Esophagus muscularis mucosa (tissue), 4 donors: ENCODE measurements around the gene TXNIP. TPM values are rescaled to one million over a fixed set of nuclear protein-coding genes. Genes with fewer than 3 reads are reported as not detected.

Experiments
- DNase-seq: peaks from one replicate; pipeline ENCODE4 v3.0.0-alpha.2; 2017; ENCODE audit errors: extremely low spot score
- H3K27ac ChIP-seq, 4 donors: fragments of 200-600 bp; sonication (generic); replicated peaks in 1 of 4; 1 replicate in 3 of 4; 2 replicates in 1 of 4; pipeline ENCODE4 v1.5.1; 2016 to 2019; ENCODE audit warnings: mild to moderate bottlenecking in 1 of 4
- H3K27me3 ChIP-seq, 4 donors: fragments of 200-600 bp; sonication (generic); one replicate each; pipeline versions ENCODE4 v1.5.1 to v1.6.0; 2016 to 2019
- H3K36me3 ChIP-seq, 4 donors: fragments of 200-600 bp; sonication (generic); one replicate each; pipeline ENCODE4 v1.5.1; 2016 to 2019
- H3K4me1 ChIP-seq, 4 donors: fragments of 200-600 bp; sonication (generic); one replicate each; pipeline ENCODE4 v1.5.1; 2016 to 2019
- H3K4me3 ChIP-seq, 4 donors: fragments of 200-600 bp; sonication (generic); 1 replicate in 2 of 4; 2 replicates in 2 of 4; pipeline ENCODE4 v1.5.1; 2016 to 2019; ENCODE audit warnings: mild to moderate bottlenecking in 4 of 4, moderate library complexity in 1 of 4
- H3K9me3 ChIP-seq, 4 donors: fragments of 200-600 bp; sonication (generic); 1 replicate in 3 of 4; 2 replicates in 1 of 4; pipeline ENCODE4 v1.5.1; 2016 to 2019
- CTCF ChIP-seq, 3 experiments: fragments of 200-600 bp in 2 of 3; fragments of 450-650 bp in 1 of 3; sonication (generic) in 2 of 3; IDR thresholded peaks; one replicate each; pipeline ENCODE4 v1.5.1; 2017 to 2019; ENCODE audit warnings: antibody characterized with exemption in 3 of 3, mild to moderate bottlenecking in 2 of 3, moderate library complexity in 1 of 3
- EP300 ChIP-seq: sonication (generic); formaldehyde crosslinking; IDR thresholded peaks from one replicate; pipeline ENCODE4 v1.6.1; 2017; ENCODE audit warnings: antibody characterized with exemption
- POLR2A ChIP-seq: fragments of 450-650 bp; IDR thresholded peaks from one replicate; pipeline ENCODE4 v1.6.1; 2017; ENCODE audit warnings: antibody characterized with exemption, moderate library complexity, mild to moderate bottlenecking, low read depth
- POLR2AphosphoS5 ChIP-seq, 2 donors: sonication (generic); formaldehyde crosslinking; IDR thresholded peaks; one replicate each; pipeline ENCODE4 v1.6.1; 2017; ENCODE audit warnings: antibody characterized with exemption in 2 of 2
- WGBS: methylation state at CpG from one replicate; pipeline ENCODE4 v1.1.5; 2018; 5-methylcytosine and 5-hydroxymethylcytosine counted together
- intact Hi-C: fragments of 100-400 bp; cut with DNase I; formaldehyde crosslinking; loops from one replicate; pipeline ENCODE4 v1.15.1; 2023
- total RNA-seq, 4 donors: library from RNA; depleted of rRNA; stranded (reverse); fragments of >200 nt; gene quantifications; one replicate each; pipeline versions ENCODE4 v1.1.0 to v1.2.1, GENCODE V29; 2016

TXNIP gene
- total RNA-seq, 4 donors from 2014 or later = 1,186 to 4,171 (median 2,482) TPM

- intact Hi-C loops = no loop called here
- DNase-seq = no peak
- H3K27me3 ChIP-seq = no peaks in the 10 kb centered on the region
- no peak overlapping the region for H3K4me3 ChIP-seq
- 95% methylated on average over 2 of the region's 2 CpGs for WGBS
- TF ChIP-seq EP300 = no peak
- TF ChIP-seq CTCF (IDR thresholded peaks at IDR 0.05) = no peak
- TF ChIP-seq POLR2A = no peak
- TF ChIP-seq POLR2AphosphoS5 (IDR thresholded peaks at IDR 0.05) = no peak
- H3K4me1 ChIP-seq = peaks cover 19 to 40% (median 38%) of the 10 kb centered on the region in 4 donors
- H3K36me3 ChIP-seq = no peaks in the 10 kb centered on the region
- peaks cover 0 to 9% (median 3%) of the 10 kb centered on the region in 4 donors for H3K9me3 ChIP-seq
- H3K27ac ChIP-seq = no peak overlapping the region
Observed at GRCh38 chr1:145967288-145967687, 29.1 kb downstream of the TXNIP start.

DNA sequence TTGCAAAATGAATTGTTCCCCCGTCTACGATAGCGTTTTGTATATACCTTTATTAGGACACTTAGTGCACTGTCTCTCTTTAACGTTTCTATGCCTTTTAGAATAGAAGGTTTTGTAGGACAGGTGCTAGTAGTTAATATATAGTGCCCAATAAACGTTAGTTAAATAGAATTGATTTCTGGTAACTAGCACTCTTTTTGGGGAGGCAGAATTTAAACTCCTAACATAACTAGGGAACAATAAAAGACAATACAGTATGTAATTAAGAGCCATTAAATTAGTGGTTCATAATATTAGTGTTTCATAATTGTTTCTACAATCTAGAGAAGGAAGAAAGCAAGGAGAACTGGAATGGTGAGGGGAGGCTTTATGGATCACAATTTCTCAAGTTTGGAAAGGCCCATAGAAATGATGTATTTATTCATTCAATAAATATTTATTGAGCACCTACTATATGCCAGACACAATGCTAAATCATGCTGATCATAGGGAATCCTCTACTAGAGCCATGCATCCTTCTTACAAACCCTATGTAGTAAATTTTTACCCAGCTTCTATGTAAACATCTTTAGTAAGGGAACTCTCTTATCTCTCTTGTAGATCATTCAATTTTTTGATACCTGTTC, 31.1 kb downstream of the TXNIP start:
- peaks cover 0 to 9% (median 3%) of the 10 kb centered on the region in 4 donors for H3K9me3 ChIP-seq
- H3K4me3 ChIP-seq = peak overlapping the region; percentile 58 to 76 (median 68)
- 2% methylated on average over 5 of the region's 5 CpGs for WGBS
- peak overlapping the region; percentile 98 to 100 (median 98) for H3K27ac ChIP-seq
- intact Hi-C loops = no loop called here
- H3K27me3 ChIP-seq = no peaks in the 10 kb centered on the region
- H3K4me1 ChIP-seq = peaks cover 20 to 56% (median 54%) of the 10 kb centered on the region in 4 donors
- no peak for DNase-seq
- no peak for TF ChIP-seq POLR2AphosphoS5 (IDR thresholded peaks at IDR 0.05)
- no peak for TF ChIP-seq CTCF (IDR thresholded peaks at IDR 0.05)
- TF ChIP-seq POLR2A = no peak
- no peak for TF ChIP-seq EP300
- no peaks in the 10 kb centered on the region for H3K36me3 ChIP-seq

DNA sequence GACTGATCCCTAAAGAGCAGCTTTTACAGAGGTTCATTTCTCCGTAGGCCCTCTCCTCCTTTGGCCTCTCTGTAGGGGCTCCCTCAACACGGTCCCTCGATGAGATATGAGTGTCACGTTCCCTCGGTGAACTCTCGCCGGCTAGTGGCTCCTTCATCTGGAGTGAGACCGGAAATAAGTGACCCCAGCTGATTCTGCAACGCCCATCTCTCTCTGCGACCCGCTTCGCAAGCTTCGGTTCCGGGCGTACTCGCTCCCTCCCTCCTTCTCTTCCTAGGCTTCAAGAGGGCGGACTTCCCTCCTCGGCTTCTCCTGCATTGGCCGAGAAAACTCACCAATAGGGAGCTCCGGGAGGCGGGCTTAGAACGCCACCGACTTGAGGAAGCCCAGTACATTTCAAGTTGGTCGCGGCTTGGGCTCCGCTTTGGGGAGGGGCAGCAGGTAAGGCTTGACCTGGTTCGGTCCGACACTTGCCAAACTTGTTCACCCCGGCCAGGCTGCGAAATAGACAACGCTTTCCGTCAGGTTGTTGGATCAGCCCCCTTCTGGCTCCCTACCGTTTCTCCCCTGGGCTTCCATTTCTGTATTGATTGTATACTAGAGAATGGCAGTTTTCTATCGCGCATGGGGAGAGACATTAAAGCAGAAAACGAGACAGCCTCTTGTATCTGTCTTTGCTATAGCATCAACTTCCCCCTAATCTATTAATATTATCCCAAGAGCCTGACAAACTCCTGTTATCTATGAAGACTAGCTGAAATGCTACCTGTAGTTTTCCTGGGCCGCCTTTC, 31.9 kb downstream of the TXNIP start, which contains the start of the genes ANKRD34A and POLR3GL:
TSS of gene ANKRD34A (minus strand) at position 248 of the 791 bp plus-strand sequence. CDS start 2,816 bp downstream, outside the sequence.
TSS of gene POLR3GL (plus strand) at position 363 of the 791 bp plus-strand sequence. CDS start 10,176 bp downstream, outside the sequence.
- Histone ChIP-seq H3K4me3 (peak within 1 kb of the TSS; percentile 58 to 76 (median 68)), H3K27me3 (no peaks in the 10 kb centered on the region), H3K27ac (peak within 1 kb of the TSS; percentile 98 to 100 (median 98)), H3K4me1 (peaks cover 24 to 63% (median 61%) of the 10 kb centered on the region in 4 donors), H3K36me3 (no peaks in the 10 kb centered on the region), H3K9me3 (peaks cover 0 to 9% (median 3%) of the 10 kb centered on the region in 4 donors)
- peak; percentile 98 for DNase-seq
- WGBS = 2% methylated on average over 31 of the region's 37 CpGs
- intact Hi-C loops = loop anchor here (5.0 kb wide), 1 partner anchor 37 kb away; the partner anchor contains the start of gene RBM8A
- peak in 1 of 2 donors; percentile 99 for TF ChIP-seq POLR2AphosphoS5 (IDR thresholded peaks at IDR 0.05)
- TF ChIP-seq POLR2A = peak; percentile 54
- no peak for TF ChIP-seq EP300
- no peak for TF ChIP-seq CTCF (IDR thresholded peaks at IDR 0.05)

GRCh38 chr1:145963265-145964019, 32.9 kb downstream of the TXNIP start:
- Histone ChIP-seq H3K4me1 (peaks cover 31 to 74% (median 71%) of the 10 kb centered on the region in 4 donors), H3K4me3 (peak overlapping the region; percentile 67 to 78 (median 74)), H3K27me3 (no peaks in the 10 kb centered on the region), H3K9me3 (peaks cover 0 to 9% (median 3%) of the 10 kb centered on the region in 4 donors), H3K36me3 (no peaks in the 10 kb centered on the region), H3K27ac (peak overlapping the region; percentile 98 to 100 (median 98))
- TF ChIP-seq POLR2A (no peak), CTCF (IDR thresholded peaks at IDR 0.05) (no peak), EP300 (no peak), POLR2AphosphoS5 (IDR thresholded peaks at IDR 0.05) (no peak)
- 18% methylated on average over 5 of the region's 5 CpGs for WGBS
- intact Hi-C loops = loop anchor here (5.0 kb wide), 1 partner anchor 36 kb away; the partner anchor contains the start of gene RBM8A
- DNase-seq = no peak
